HK-2 (cell line): ENCODE measurements around the gene ZNF677.
A peak's percentile ranks its signal among the peaks of the same experiment; 100 is the strongest.
"Not testable (repeated sequence)": the region's sequence is repeated elsewhere in the genome, so short reads cannot be mapped to it uniquely, and the experiment has no call there.

ENCODE experiments used
- DNase-seq: peaks from one replicate; pipeline ENCODE4 v3.0.0-alpha.2; 2018; ENCODE audit not compliant: unreplicated experiment

The ZNF677 gene

DNA sequence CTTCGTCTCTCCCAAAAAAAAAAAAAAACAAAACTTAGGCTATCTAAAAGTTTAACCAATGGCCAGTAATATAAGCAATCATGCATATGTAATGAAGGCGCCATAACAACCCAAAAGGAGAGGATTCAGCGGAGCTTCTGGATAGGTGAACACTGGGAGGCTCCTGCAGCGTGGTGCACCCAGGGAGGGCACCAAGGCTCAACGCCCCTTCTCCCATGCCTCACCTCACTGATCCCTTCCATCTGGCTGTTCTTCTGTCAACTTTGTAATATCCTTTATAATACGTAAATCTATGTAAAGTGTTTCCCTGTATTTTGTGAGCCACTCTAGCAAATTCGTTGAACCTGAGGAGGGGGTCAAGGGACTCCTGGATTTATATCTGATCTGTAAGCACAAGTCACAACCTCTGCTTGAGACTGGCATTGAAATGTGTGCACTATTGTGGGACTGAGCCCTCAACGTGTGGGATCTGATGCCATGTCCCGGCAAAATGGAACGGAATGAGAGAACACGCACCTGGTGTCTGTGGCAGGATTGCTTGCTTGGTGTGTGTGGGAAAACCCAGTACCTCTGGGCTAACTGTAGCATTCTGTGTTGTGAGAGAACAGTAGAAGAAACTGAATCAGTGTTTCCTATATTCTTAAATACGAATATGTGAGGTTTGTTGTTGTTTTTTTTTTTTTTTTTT, 61.0 kb downstream of the ZNF677 start:
- no peak for DNase-seq

DNA sequence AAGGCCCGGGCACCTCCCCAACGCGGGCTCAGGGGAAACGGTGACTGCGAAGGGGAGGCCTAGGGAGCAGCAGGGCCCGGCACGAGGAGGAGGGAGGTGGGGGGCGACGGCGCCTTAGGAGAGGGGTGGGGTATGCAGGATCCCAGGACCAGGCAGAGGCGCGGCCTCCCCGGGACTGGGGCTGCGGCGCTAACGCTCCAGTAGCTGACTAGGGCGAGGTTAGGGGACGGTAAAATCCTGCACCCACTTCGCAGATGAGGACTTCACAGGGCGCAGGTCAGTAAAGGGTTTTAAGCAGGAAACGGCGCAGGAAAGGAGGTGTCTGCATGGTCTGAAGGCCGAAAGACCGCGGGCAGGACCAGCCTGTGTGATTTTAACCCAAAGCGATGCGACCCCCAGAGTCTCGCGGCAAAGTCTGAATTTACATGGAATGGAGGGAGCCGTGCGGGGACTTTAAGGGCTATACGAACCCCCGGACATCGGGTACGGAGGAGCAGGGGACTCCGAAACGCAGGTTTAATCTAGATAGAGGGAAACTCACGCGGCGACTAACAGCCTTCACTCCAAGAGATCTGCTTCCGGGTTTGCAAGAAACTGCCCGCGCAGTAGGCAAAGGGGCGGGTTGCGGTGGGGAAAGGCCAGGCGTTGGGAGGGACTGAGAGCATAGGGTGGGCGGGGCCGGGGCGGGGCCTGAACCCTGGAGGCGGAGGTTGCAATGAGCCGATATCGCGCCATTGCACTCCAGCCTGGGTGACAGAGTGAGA, 61.7 kb downstream of the ZNF677 start, which contains the start of gene ZNF665:
TSS of gene ZNF665 (minus strand) at position 588 of the 764 bp plus-strand sequence. CDS start 10,460 bp downstream, outside the sequence.
- peak; percentile 76 for DNase-seq

GRCh38 chr19:53190253-53190652, 64.4 kb downstream of the ZNF677 start:
- no peak for DNase-seq

DNA sequence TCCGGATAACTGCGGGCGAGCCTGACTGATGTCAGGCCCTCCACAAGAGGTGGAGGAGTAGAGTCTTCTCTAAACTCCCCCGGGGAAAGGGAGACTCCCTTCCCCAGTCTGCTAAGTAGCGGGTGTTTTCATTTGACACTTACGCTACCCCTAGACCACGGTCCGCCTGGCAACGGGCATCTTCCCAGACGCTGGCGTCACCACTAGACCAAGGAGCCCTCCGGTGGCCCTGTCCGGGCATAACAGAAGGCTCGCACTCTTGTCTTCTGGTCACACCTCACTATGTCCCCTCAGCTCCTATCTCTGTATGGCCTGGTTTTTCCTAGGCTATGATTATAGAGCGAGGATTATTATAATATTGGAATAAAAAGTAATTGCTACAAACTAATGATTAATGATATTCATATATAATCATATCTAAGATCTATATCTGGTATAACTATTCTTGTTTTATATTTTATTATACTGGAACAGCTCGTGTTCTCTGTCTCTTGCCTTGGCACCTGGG, 64.9 kb downstream of the ZNF677 start:
- DNase-seq = not testable (repeated sequence)
